Brain microvascular endothelial cell (primary cell): ENCODE data around the gene MUC3A.
"Not testable (repeated sequence)": the region's sequence is repeated elsewhere in the genome, so short reads cannot be mapped to it uniquely, and the experiment has no call there.

Experiments
- DNase-seq: peaks from one replicate; pipeline ENCODE4 v3.0.0-alpha.2; 2020
- H3K27ac ChIP-seq: fragments of 250-450 bp; sonication (Bioruptor Pico); 2 replicates; pipeline ENCODE4 v1.5.1; 2020; ENCODE audit warnings: mild to moderate bottlenecking, moderate library complexity
- H3K27me3 ChIP-seq: fragments of 250-450 bp; sonication (Bioruptor Pico); replicated peaks from 2 replicates; pipeline ENCODE4 v1.5.1; 2020; ENCODE audit warnings: mild to moderate bottlenecking
- H3K36me3 ChIP-seq: fragments of 250-450 bp; sonication (Bioruptor Pico); replicated peaks from 2 replicates; pipeline ENCODE4 v1.5.1; 2020; ENCODE audit warnings: mild to moderate bottlenecking
- H3K4me3 ChIP-seq: 2 replicates; pipeline ENCODE4 v1.5.1; 2011; ENCODE audit warnings: low read depth, mild to moderate bottlenecking, control low read depth, low read length, moderate library complexity
- in situ Hi-C: cut with HindIII; loops from 2 replicates; pipeline ENCODE4 v1.10.0; 2017; ENCODE audit warnings: low sequenced_read_pairs, low pct_ligation_motif_present
- TF ChIP-seq, protein P1 (sequence below): IDR thresholded peaks from 2 replicates; pipeline ENCODE4 v1.5.1; 2011; ENCODE audit warnings: low read depth, mild to moderate bottlenecking, moderate library complexity, low read length, control low read depth, inconsistent platforms; ENCODE audit errors: missing control alignments

The MUC3A gene

DNA sequence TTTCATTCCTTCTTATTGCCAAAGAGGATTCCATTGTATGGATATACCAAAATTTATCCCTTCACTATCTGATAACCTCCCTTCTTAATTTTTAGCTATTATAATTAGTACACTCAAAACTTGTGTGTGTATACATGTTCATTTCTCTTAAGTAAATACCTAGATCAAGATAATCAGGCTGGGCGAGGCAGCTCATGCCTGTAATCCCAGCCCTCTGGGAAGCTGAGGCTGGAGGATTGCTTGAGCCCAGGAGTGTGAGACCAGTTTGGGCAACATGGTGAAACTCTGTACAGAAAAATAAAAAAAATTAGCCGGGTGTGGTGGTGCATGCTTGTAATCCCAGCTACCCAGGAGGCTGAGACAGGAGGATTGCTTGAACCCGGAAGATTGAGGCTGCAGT, 37.9 kb upstream of the MUC3A start:
- H3K27me3 ChIP-seq: no peaks in the 10 kb centered on the region
- no peak overlapping the region for H3K4me3 ChIP-seq
- DNase-seq: no peak
- H3K27ac ChIP-seq: no peak overlapping the region
- in situ Hi-C loops: no loop called here
- H3K36me3 ChIP-seq: no peaks in the 10 kb centered on the region
- TF ChIP-seq, protein P1, sequence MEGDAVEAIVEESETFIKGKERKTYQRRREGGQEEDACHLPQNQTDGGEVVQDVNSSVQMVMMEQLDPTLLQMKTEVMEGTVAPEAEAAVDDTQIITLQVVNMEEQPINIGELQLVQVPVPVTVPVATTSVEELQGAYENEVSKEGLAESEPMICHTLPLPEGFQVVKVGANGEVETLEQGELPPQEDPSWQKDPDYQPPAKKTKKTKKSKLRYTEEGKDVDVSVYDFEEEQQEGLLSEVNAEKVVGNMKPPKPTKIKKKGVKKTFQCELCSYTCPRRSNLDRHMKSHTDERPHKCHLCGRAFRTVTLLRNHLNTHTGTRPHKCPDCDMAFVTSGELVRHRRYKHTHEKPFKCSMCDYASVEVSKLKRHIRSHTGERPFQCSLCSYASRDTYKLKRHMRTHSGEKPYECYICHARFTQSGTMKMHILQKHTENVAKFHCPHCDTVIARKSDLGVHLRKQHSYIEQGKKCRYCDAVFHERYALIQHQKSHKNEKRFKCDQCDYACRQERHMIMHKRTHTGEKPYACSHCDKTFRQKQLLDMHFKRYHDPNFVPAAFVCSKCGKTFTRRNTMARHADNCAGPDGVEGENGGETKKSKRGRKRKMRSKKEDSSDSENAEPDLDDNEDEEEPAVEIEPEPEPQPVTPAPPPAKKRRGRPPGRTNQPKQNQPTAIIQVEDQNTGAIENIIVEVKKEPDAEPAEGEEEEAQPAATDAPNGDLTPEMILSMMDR: no peak

GRCh38 chr7:100914208-100914878, 35.0 kb upstream of the MUC3A start:
- no peak overlapping the region for H3K4me3 ChIP-seq
- H3K27me3 ChIP-seq: no peaks in the 10 kb centered on the region
- DNase-seq: no peak
- no peak overlapping the region for H3K27ac ChIP-seq
- TF ChIP-seq, protein P1: no peak
- in situ Hi-C loops: no loop called here
- H3K36me3 ChIP-seq: no peaks in the 10 kb centered on the region

DNA sequence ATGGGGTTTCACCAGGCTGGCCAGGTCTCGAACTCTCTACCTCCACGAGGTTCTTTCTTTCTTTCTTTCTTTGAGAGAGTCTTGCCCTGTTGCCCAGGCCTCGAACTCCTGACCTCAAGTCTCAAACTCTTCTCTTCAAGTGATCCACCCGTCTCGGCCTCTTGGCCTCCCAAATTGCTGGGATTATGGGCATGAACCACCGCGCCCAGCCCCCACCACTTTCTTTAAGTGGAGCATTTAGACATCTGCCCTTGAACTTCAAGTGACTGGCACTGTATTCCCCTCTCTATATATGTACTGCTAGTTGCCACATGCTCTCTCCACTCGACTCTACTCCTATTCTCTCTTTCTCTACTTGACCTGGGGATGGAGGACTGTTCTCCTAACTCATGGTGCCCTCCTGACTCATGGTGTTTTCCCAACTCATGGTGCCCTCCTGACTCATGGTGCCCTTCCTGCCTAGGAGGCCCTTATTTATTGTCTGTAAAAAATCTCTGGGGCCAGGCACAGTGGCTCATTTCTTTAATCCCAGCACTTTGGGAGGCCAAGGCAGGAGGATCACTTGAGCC, 34.4 kb upstream of the MUC3A start:
- no peaks in the 10 kb centered on the region for H3K27me3 ChIP-seq
- H3K36me3 ChIP-seq: no peaks in the 10 kb centered on the region
- DNase-seq: no peak
- no peak overlapping the region for H3K4me3 ChIP-seq
- H3K27ac ChIP-seq: no peak overlapping the region
- TF ChIP-seq, protein P1: no peak
- in situ Hi-C loops: no loop called here

DNA sequence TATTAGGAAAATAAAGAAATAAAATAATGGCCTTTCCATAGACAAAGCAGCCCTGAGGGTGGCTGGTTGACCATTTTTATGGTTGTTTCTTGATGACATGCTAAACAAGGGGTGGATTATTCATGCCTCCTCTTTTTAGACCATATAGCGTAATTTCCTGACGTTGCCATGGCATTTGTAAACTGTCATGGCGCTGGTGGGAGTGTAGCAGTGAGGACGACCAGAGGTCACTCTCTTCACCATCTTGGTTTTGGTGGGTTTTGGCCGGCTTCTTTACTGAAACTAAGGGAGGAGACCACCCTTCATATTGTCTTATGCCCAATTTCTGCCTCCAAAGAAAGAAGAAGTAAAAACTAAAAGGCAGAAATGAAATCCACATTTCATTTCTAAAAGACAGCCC, 30.0 kb upstream of the MUC3A start:
- H3K4me3 ChIP-seq, in situ Hi-C loops: not testable (repeated sequence)

DNA sequence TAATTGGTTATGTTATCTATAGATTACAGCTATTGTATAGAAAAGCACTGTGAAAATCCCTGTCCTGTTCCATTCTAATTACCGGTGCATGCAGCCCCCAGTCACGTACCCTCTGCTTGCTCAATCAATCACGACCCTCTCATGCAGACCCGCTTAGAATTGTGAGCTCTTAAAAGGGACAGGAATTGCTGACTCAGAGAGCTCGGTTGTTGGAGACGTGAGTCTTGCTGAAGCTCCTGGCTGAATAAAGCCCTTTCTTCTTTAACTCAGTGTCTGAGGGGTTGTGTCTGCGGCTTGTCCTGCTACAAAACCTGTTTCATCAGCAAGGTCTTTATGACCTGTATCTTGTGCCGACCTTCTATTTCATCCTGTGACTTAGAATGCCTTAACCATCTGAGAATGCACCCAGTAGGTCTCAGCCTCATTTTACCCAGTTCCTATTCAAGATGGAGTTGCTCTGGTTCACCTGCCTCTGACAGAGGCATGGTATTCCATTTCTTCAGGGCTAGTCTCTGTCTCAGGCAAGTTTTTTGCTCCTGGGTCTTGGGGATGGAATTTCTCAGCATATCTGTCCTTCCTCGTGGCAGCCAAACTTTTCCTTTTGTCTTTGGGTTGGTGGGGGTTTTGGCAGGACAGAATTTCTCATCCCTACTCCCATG, 29.4 kb upstream of the MUC3A start:
- DNase-seq, in situ Hi-C loops, H3K4me3 ChIP-seq, H3K27me3 ChIP-seq, H3K36me3 ChIP-seq, H3K27ac ChIP-seq: not testable (repeated sequence)

More for the DNA sequence above, 30.0 kb upstream of the MUC3A start:
- H3K27ac ChIP-seq, H3K27me3 ChIP-seq, DNase-seq, H3K36me3 ChIP-seq: not testable (repeated sequence)

DNA sequence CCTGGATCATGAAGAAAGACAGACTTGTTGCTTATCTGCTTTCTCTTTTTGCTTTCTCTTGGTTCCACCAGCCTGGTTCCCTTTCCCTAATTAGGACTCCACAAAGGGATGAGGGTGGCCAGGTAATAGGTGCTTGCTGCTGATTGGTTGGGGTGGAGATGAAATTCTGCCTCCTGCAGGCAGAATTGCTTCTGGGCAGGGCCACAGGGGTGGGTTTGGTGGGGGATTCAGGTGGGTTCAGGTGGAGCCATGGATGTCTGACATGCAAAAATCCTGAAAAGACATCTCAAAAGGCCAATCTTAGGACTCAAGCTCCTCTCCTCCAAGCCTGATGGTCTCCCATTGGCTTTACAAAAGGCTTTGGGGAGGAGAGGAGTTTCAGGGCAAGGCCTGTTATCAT, 28.3 kb upstream of the MUC3A start:
- DNase-seq: no peak
- H3K36me3 ChIP-seq: no peaks in the 10 kb centered on the region
- no peaks in the 10 kb centered on the region for H3K27me3 ChIP-seq
- H3K4me3 ChIP-seq: no peak overlapping the region
- in situ Hi-C loops: no loop called here
- TF ChIP-seq, protein P1: no peak
- no peak overlapping the region for H3K27ac ChIP-seq

DNA sequence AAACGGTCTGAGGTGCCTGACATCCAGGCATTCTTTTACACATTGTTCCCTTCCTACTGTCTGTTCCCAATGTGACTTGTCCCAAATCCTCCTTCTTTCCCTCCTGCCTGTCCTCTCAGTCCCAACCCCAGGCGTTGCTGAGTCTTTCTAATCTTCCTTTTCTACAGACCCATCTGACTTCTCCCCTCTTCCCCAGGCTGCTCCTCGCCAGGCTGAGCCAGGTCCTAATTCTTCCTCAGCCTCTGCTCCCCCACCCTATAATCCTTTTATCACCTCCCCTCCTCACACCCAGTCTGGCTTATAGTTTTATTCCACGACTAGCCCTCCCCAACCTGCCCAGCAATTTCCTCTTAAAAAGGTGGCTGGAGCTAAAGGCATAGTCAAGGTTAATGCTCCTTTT, 25.7 kb upstream of the MUC3A start:
- H3K27ac ChIP-seq, H3K4me3 ChIP-seq, H3K27me3 ChIP-seq, DNase-seq, H3K36me3 ChIP-seq, in situ Hi-C loops: not testable (repeated sequence)
